NCI-H345 treated with DMSO at 0.1 percent for 48 hours (cell line): Measurements from ENCODE around the gene GLI2.

Experiments
- DNase-seq: peaks from one replicate; lab custom pipeline; 2025; ENCODE audit not compliant: unreplicated experiment; lab: John Stamatoyannopoulos, UW

The GLI2 gene

GRCh38 chr2:120769076-120769786 is 33.6 kb downstream of the GLI2 start:
- DNase-seq: no peak

DNA sequence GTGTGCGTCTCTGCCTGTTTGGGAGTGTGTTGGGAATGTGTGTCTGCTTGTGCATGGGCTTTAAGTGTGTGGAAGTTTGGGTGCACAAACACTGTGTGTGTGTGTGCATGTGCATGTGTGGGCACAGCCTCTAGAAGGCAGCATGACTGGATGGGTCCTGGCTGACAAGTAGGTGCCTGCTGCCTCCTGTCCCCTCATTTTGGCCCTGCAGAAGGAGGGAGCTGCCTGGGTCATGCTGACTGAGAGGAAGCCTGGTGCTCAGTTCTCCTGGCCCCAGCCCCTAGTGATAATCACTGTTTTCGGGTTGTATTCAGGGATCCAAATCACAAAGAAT is 34.1 kb downstream of the GLI2 start:
- DNase-seq: no peak

GRCh38 chr2:120770176-120770575 is 34.5 kb downstream of the GLI2 start:
- no peak for DNase-seq

GRCh38 chr2:120770641-120771040 is 35.0 kb downstream of the GLI2 start:
- DNase-seq: no peak

DNA sequence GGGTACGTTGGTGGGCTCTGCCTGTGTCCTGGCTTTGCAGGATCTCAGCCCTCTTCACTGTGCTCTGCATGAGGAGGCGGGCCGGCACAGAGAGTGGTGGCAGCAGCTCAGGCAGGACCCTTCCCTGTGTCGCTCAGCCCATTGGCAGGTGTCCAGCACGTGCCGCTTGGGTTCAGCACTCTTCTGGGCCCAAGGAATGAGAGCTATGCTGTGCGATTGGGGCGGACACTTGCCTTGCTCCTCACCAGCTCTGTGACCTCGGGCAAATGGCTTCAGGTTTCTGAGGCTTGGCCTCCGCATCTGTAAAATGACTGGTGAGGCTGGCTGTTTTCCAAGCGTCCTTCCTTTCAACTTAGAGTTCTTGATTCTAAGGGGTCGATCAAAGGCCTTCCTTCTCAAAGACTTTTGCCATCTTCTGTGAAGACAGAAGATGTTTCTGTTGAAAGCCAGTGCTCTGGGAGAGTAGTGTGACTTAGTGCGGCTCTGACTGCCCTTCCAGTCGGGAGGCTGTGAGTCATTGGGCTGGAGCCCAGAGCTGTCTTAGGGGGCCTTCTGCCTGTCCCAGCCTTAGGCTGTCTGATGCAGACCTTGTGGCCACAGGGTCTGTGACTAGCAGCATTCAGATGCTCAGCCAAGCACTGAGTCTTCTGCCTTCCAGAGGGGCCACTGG is 35.6 kb downstream of the GLI2 start:
- DNase-seq: no peak

GRCh38 chr2:120771781-120772208 is 36.1 kb downstream of the GLI2 start:
- no peak for DNase-seq

- DNase-seq: no peak
Observed at GRCh38 chr2:120772261-120772660, 36.6 kb downstream of the GLI2 start.

DNA sequence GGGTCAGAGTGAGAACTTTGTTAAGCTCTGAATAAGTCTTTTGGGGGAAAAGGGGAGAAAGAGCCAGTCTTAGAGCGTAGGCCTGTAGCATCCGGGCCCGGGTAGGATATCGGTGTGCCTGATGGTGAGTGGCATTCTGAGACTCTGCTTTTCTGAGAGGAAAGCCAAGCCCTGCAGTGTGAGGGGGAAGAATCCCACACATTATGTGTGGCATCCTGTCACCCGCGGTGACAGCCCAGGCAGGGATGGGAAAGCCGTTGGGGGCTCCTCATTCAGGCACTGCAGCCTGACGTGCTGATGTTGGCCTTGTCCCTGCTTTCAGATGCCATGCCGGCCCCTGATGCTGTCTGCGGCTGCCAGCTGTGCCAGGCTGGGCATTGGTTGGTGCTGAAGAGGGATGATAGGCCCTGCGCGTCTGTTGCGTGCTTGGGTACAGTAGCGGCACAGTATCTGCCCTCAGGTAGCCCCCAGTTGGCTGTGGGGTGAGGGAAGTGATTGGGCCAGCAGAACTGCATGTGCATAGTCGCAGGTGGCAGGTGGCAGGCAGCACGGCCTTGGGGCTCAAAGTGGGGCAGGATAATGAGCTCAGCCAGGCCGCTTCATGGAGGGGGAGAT is 37.6 kb downstream of the GLI2 start:
- DNase-seq: no peak

GRCh38 chr2:120774557-120775160 is 39.0 kb downstream of the GLI2 start:
- DNase-seq: no peak

DNA sequence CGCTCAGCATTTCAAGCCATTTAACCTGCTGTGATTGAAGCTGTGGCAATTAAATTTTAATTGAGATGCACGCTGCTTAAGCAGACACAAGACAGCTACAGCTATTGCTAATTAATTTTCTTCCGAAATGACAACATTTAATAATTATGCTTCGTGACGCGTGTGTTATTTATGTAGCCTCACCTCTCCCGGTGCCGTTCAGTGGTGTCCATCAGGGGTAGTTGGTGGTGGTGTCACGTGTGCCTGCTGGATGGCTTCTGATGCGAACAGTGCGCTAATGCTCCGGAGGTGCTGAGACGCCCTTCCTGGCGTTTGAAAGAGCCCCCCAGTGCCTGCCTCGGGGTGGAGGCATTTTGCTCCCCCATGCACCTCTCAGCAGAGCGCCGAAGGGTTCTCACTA is 39.5 kb downstream of the GLI2 start:
- DNase-seq: no peak

DNA sequence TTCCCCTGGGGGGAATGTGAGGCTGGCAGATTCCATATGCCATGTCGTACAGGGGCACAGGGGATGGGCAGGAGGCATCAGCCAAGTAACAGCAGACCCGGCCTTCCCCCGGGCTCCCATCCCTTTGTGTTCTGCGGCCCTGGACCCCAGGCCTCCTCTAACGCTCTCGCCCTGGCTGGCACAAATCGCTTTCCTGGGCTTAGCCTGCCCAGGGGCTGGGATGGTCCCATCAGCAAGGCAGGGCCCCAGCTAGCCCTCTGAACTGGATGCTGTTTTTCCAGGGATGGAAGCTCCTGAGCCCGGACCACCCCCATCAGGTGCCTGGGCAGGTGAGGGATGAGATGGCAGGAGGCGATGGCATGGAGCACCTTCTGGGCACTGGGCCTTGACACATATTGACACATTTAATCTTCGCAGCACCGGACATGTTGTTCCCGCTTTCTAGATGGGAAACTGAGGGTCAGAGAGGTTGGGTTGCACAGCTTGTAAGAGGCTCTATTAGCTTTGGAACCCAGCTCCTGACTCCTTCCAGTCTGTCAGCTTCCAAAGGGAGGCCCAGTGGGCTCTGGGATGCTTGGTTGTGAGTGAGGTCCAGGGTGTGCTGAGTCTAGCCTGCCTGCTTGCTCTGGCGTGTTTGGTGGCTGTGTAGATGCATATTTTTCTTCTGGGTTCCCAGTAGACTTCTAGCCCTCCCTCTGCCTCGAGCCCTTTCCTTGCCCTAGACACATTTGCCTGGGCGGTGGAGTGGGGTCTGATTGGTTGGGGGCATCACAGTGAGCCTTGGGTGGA is 40.3 kb downstream of the GLI2 start:
- DNase-seq: no peak

DNA sequence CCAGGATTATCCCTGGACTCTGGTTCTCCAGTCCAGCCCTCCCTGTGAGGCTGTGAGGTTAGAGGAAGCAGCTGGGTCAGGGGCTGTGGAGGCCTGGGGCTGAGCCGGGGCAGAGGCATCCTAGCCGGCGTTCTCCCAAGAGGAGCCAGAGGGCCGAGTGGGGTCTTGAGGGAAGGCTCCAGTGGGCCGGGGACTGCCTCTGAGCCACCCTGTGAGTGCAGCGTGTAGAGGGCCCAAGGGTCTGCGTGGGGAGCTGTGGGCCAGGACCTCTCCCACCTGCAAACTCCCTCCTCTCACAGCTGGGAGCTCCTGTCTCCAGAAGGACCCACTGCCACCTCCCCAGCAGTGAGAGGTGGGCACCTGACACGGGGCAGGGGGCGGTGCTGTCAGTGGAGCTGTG is 41.0 kb downstream of the GLI2 start:
- no peak for DNase-seq

DNA sequence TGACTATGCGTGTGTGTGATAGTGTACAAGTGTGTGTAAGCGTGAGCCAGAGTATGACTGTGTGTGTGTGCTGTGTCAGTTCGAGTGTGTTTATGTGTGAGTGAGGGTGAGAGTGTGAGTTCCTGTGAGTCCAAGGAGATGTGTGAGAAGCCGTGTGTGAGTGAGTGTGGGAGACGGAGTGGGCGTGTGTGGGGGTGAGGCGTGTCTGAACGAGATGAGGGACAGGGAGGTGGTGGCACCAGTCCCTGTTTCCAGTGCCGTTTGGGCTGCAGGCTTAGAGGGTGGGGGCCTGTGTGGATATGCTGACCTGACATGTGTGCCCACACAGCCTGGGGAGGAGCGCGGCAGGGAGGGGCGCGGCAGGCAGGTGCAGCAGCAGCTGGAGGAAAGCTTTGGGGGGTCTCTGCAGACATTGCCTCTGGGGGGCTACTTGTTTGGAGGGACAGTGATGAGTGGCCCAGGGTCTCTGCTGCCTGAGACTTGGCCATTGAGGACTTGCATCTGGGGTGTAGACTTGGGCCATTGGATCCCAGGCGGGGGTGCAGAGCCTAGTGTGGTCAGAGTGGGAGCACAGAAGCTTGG is 41.6 kb downstream of the GLI2 start:
- no peak for DNase-seq

DNA sequence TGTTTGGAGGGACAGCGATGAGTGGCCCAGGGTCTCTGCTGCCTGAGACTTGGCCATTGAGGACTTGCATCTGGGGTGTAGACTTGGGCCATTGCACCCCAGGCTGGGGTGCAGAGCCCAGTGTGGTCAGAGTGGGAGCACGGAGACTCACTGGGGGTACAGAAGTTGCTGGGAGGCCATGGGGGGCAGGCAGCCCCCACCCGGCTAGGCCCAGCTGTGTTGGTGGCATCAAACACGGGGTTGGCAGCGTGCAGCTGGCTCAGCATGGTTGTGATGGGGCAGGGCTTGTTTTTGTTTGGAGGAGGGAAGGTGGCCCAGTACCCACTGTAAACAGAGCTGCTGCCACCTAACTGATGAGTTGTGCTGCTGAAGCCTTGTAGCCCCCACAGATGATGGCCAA is 42.1 kb downstream of the GLI2 start:
- DNase-seq: no peak

- no peak for DNase-seq
Observed at GRCh38 chr2:120778244-120778643, 42.6 kb downstream of the GLI2 start.

DNA sequence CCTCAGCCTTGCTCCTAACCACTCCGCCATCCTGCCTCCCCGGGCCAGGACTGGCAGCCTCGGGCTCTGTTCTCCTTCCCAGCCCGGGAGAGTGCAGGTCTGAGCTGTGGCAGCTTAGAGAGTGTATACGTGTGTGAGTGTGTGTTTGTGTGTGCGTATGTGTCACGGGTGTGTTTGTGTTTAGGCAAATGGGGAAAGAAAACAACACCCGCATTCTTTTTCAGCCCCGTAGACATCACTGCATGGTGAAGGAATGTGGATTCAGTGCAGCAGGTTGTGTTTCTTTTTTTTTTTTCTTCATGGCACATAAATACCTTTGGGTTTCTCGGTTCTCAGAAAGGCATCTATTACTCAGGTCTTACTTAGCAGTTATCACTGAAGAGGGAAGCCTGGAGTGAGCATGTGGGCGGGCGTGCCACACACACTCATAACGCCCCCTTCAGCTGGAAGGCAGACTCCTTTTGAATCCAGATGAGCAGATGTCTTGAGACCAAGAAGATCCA is 44.2 kb downstream of the GLI2 start:
- no peak for DNase-seq

DNA sequence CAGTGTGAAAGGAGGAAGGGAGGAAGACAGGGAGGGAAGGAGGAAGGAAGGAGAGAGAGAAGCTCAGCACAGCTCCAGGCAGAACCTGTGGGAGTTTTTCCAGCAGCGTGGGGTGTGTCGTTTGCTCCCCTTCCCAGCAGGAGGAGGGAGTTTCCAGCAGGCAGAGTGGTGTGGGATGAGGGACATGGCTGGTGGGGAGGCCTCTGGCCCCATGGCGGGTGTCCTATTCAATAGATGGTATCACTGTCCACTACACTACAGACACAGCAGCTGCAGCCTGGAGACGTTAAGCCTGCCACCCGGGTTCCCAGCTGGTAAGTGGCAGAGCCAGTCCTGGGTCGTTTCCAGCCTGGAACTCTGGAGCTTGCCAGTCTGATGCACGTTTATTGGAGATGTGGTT is 44.7 kb downstream of the GLI2 start:
- DNase-seq: no peak

DNA sequence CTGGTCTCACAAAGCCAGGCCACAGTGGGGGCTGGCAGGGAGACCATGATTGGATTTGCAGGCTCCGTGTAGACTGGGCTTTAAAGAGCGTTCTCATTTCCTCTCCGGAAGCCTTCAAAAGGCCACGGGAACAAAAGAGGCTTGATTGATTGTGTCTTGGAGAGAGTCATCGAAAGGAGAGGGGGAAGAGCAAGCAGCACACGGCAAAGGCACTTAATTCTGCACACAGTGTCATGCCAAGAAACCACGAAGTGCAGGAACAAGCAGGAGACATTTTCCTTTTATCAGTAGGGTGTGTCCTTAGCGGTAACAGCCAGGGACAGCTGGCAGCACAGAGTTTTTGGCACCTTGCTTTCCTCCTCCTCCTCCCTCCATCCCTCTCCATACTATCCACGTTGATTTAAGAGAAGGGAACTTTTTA is 47.7 kb downstream of the GLI2 start:
- DNase-seq: no peak

DNA sequence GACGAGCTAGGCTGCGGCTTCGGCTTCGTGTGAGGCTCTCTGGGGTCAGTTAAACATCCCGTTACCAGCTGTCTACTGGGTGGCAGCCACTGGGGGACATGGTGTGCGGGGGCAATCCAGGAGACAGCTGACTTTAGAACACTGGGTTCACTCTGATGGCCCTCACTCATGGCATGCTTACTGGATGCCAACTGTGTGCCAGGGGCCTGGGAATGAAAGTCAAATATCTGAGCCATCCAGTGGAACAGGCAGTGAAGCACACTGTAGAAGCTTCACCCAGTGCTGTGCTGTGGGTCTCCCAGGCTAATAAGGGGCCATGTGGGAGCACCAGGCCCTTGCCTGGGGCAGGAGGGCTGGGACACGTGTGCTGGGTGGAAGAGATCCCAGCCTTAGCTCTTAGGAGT is 48.3 kb downstream of the GLI2 start:
- DNase-seq: no peak
